Common myeloid progenitor, CD34-positive (primary cell): ENCODE data around the gene GOLGA1.
"Not testable (repeated sequence)": the region's sequence is repeated elsewhere in the genome, so short reads cannot be mapped to it uniquely, and the experiment has no call there.

ENCODE experiments used
- CTCF ChIA-PET: fragments of 350-600 bp; sonication (Branson Sonifier 250); formaldehyde crosslinking; loops from one replicate; lab custom pipeline; 2021; ENCODE audit warnings: antibody characterized with exemption; lab: Charles Lee
- POLR2A ChIA-PET: fragments of 350-600 bp; sonication (Branson Sonifier 250); formaldehyde crosslinking; loops from one replicate; lab custom pipeline; 2021; ENCODE audit warnings: antibody characterized with exemption; lab: Charles Lee
- DNase-seq, 3 donors: peaks; one replicate each; pipeline versions ENCODE4 v3.0.0 to v3.0.0-alpha.2; 2013
- H3K27ac ChIP-seq, 2 experiments: 1 replicate in 1 of 2; 2 replicates in 1 of 2; pipeline ENCODE4 v1.7.0; 2013; ENCODE audit warnings: inconsistent platforms in 2 of 2, low read length in 2 of 2, mild to moderate bottlenecking in 2 of 2, low read depth in 1 of 2, moderate library complexity in 1 of 2; ENCODE audit not compliant: severe bottlenecking in 2 of 2, insufficient read depth in 1 of 2, poor library complexity in 1 of 2
- H3K27me3 ChIP-seq, 5 experiments: replicated peaks in 2 of 5; 1 replicate in 3 of 5; 2 replicates in 2 of 5; pipeline versions ENCODE4 v1.6.1 to v1.7.0; 2013; ENCODE audit warnings: low read length in 4 of 5, mild to moderate bottlenecking in 2 of 5, moderate library complexity in 2 of 5, inconsistent platforms in 1 of 5; ENCODE audit not compliant: insufficient read depth in 5 of 5, control insufficient read depth in 4 of 5
- H3K36me3 ChIP-seq, 4 experiments: 1 replicate in 2 of 4; 2 replicates in 2 of 4; pipeline versions ENCODE4 v1.6.1 to v1.7.0; 2013; ENCODE audit warnings: low read length in 3 of 4, control low read depth in 1 of 4, mild to moderate bottlenecking in 1 of 4; ENCODE audit not compliant: control insufficient read depth in 4 of 4, insufficient read depth in 4 of 4
- H3K4me1 ChIP-seq, 4 experiments: 1 replicate in 3 of 4; 2 replicates in 1 of 4; pipeline versions ENCODE4 v1.6.1 to v1.7.1; 2013; ENCODE audit warnings: low read length in 3 of 4, mild to moderate bottlenecking in 3 of 4, control low read depth in 1 of 4, inconsistent platforms in 1 of 4, moderate library complexity in 1 of 4; ENCODE audit not compliant: control insufficient read depth in 4 of 4, insufficient read depth in 4 of 4; ENCODE audit errors: control extremely low read depth in 1 of 4
- H3K4me3 ChIP-seq, 7 experiments: 1 replicate in 4 of 7; 2 replicates in 3 of 7; pipeline versions ENCODE4 v1.5.1 to v1.7.0; 2013; ENCODE audit warnings: mild to moderate bottlenecking in 7 of 7, low read length in 6 of 7, moderate library complexity in 6 of 7, inconsistent platforms in 2 of 7, low read depth in 2 of 7, control low read depth in 1 of 7; ENCODE audit not compliant: insufficient read depth in 4 of 7, control insufficient read depth in 1 of 7; ENCODE audit errors: extremely low read depth in 1 of 7
- H3K9me3 ChIP-seq, 5 experiments: 1 replicate in 4 of 5; 2 replicates in 1 of 5; pipeline versions ENCODE4 v1.6.1 to v1.7.1; 2013; ENCODE audit warnings: low read length in 4 of 5, mild to moderate bottlenecking in 2 of 5, inconsistent platforms in 1 of 5, low read depth in 1 of 5, moderate library complexity in 1 of 5; ENCODE audit not compliant: control insufficient read depth in 4 of 5, insufficient read depth in 2 of 5; ENCODE audit errors: control extremely low read depth in 1 of 5
- WGBS: methylation state at CpG from one replicate; pipeline ENCODE4 v1.1.5; 2013; ENCODE audit not compliant: insufficient coverage; 5-methylcytosine and 5-hydroxymethylcytosine counted together

The GOLGA1 gene

GRCh38 chr9:124852121-124852828, 88.6 kb downstream of the GOLGA1 start:
- Histone ChIP-seq H3K4me3 (peak overlapping the region in 6 of 7 experiments; percentile 20 to 75 (median 58)), H3K9me3 (no peaks in the 10 kb centered on the region), H3K36me3 (peaks cover under 1 to 12% (median 5%) of the 10 kb centered on the region in 4 experiments), H3K27me3 (no peaks in the 10 kb centered on the region), H3K4me1 (peaks cover 0 to 21% (median 17%) of the 10 kb centered on the region in 4 experiments), H3K27ac (no peak overlapping the region)
- CTCF ChIA-PET: interaction anchor here (0.8 to 21.5 kb wide), 28 partner anchors 10 to 312 kb away, joined by 3 to 547 read pairs (median 4); partner anchors contain the start of genes ARPC5L, NR6A1, OLFML2A and RPL35
- POLR2A ChIA-PET: interaction anchor here (1.7 kb wide), 1 partner anchor 10 kb away, joined by 7 read pairs; the partner anchor contains the start of genes ARPC5L and RPL35
- 89% methylated on average over 10 of the region's 13 CpGs for WGBS
- DNase-seq: no peak

- WGBS: 98% methylated on average over 8 of the region's 10 CpGs
- no peak for DNase-seq
- no peaks in the 10 kb centered on the region for H3K27me3 ChIP-seq
- H3K27ac ChIP-seq: no peak overlapping the region
- H3K36me3 ChIP-seq: no peaks in the 10 kb centered on the region
- H3K4me1 ChIP-seq: peaks cover 0 to 21% (median 17%) of the 10 kb centered on the region in 4 experiments
- no peaks in the 10 kb centered on the region for H3K9me3 ChIP-seq
- ChIA-PET POLR2A (interaction anchor here (0.6 kb wide), 1 partner anchor 183 kb away, joined by 3 read pairs; no protein-coding TSS in a partner anchor), CTCF (interaction anchor here (0.8 to 21.5 kb wide), 7 partner anchors 9 to 75 kb away, joined by 3 to 547 read pairs (median 6); partner anchors contain the start of genes NR6A1 and OLFML2A)
- no peak overlapping the region for H3K4me3 ChIP-seq
Measured at GRCh38 chr9:124849801-124850200, 91.1 kb downstream of the GOLGA1 start.

GRCh38 chr9:124846969-124847368, 93.9 kb downstream of the GOLGA1 start:
- H3K4me3 ChIP-seq: no peak overlapping the region
- 95% methylated on average over 4 of the region's 6 CpGs for WGBS
- POLR2A ChIA-PET: no interaction called here
- H3K36me3 ChIP-seq: no peaks in the 10 kb centered on the region
- H3K4me1 ChIP-seq: peaks cover 0 to 9% (median 4%) of the 10 kb centered on the region in 4 experiments
- no peaks in the 10 kb centered on the region for H3K9me3 ChIP-seq
- no peak for DNase-seq
- H3K27me3 ChIP-seq: no peaks in the 10 kb centered on the region
- CTCF ChIA-PET: interaction anchor here (0.6 to 21.5 kb wide), 5 partner anchors 9 to 248 kb away, joined by 3 to 547 read pairs (median 4); partner anchors contain the start of genes NR6A1 and OLFML2A
- no peak overlapping the region for H3K27ac ChIP-seq

- H3K27me3 ChIP-seq, H3K4me3 ChIP-seq, H3K27ac ChIP-seq, H3K4me1 ChIP-seq, H3K9me3 ChIP-seq, H3K36me3 ChIP-seq, DNase-seq: not testable (repeated sequence)
- ChIA-PET POLR2A (interaction anchor here (0.7 kb wide), 1 partner anchor 225 kb away, joined by 3 read pairs; no protein-coding TSS in a partner anchor), CTCF (interaction anchor here (0.6 to 21.5 kb wide), 5 partner anchors 9 to 249 kb away, joined by 3 to 547 read pairs (median 4); partner anchors contain the start of genes NR6A1 and OLFML2A)
- WGBS: 88% methylated on average over 6 of the region's 9 CpGs
Measured at GRCh38 chr9:124846467-124846866, 94.4 kb downstream of the GOLGA1 start.

- DNase-seq: no peak
- CTCF ChIA-PET: interaction anchor here (14.8 to 21.5 kb wide), 2 partner anchors 9 to 70 kb away, joined by 213 to 547 read pairs; partner anchors contain the start of genes NR6A1 and OLFML2A
Measured at GRCh38 chr9:124844291-124844690, 96.6 kb downstream of the GOLGA1 start.

GRCh38 chr9:124843456-124844034, 97.3 kb downstream of the GOLGA1 start:
- Histone ChIP-seq H3K36me3 (no peaks in the 10 kb centered on the region), H3K27me3 (no peaks in the 10 kb centered on the region), H3K27ac (no peak overlapping the region), H3K9me3 (no peaks in the 10 kb centered on the region), H3K4me1 (no peaks in the 10 kb centered on the region), H3K4me3 (no peak overlapping the region)
- POLR2A ChIA-PET: no interaction called here
- DNase-seq: no peak
- CTCF ChIA-PET: interaction anchor here (0.6 to 21.5 kb wide), 6 partner anchors 8 to 330 kb away, joined by 3 to 547 read pairs (median 4); partner anchors contain the start of genes NR6A1, OLFML2A and WDR38
- 95% methylated on average over 11 of the region's 11 CpGs for WGBS

More at GRCh38 chr9:124844291-124844690, 96.6 kb downstream of the GOLGA1 start:
- no peaks in the 10 kb centered on the region for H3K27me3 ChIP-seq
- no peaks in the 10 kb centered on the region for H3K9me3 ChIP-seq
- no peak overlapping the region for H3K27ac ChIP-seq
- POLR2A ChIA-PET: no interaction called here
- no peak overlapping the region for H3K4me3 ChIP-seq
- H3K4me1 ChIP-seq: no peaks in the 10 kb centered on the region
- WGBS: 67% methylated on average over 3 of the region's 4 CpGs
- no peaks in the 10 kb centered on the region for H3K36me3 ChIP-seq
